SU-DHL-6 (cell line): Measurements from ENCODE around the gene ZHX3.

ENCODE experiments used
- H2AFZ ChIP-seq: fragments of 200-600 bp; sonication (generic); 2 replicates; pipeline ENCODE4 v1.6.1; 2014; ENCODE audit warnings: low read depth, mild to moderate bottlenecking, moderate library complexity, mixed read lengths, antibody characterized with exemption, low read length; ENCODE audit not compliant: severe bottlenecking
- H3F3A ChIP-seq: fragments of 200-600 bp; shearing (Covaris generic); 2 replicates; pipeline ENCODE4 v1.6.0; 2016; ENCODE audit warnings: antibody characterized with exemption, mild to moderate bottlenecking; ENCODE audit not compliant: insufficient read depth
- H3K27ac ChIP-seq: fragments of 200-600 bp; sonication (generic); 2 replicates; pipeline ENCODE4 v1.5.1; 2016; ENCODE audit warnings: low read depth, mild to moderate bottlenecking, low read length, moderate library complexity, mixed read lengths
- H3K27me3 ChIP-seq: fragments of 200-600 bp; sonication (generic), shearing (Covaris generic); 2 replicates; pipeline ENCODE4 v1.6.0; 2014; ENCODE audit warnings: mild to moderate bottlenecking, low read length
- H3K36me3 ChIP-seq: fragments of 200-600 bp; sonication (generic); 2 replicates; pipeline ENCODE4 v1.6.1; 2014; ENCODE audit warnings: mild to moderate bottlenecking, low read length, mixed read lengths
- H3K4me2 ChIP-seq: fragments of 300-600, 200-600 bp; shearing (Covaris generic), sonication (generic); 2 replicates; pipeline ENCODE4 v1.6.0; 2014; ENCODE audit warnings: low read length, low read depth, mild to moderate bottlenecking; ENCODE audit not compliant: poor library complexity, severe bottlenecking
- H3K4me3 ChIP-seq: fragments of 200-600 bp; sonication (generic); 2 replicates; pipeline ENCODE4 v1.5.1; 2014; ENCODE audit warnings: antibody characterized with exemption, low read length, mild to moderate bottlenecking, mixed read lengths; ENCODE audit not compliant: insufficient read depth, poor library complexity, severe bottlenecking
- H3K79me2 ChIP-seq: fragments of 200-600 bp; sonication (generic); 2 replicates; pipeline ENCODE4 v1.6.1; 2014; ENCODE audit warnings: mild to moderate bottlenecking, low read length, moderate library complexity; ENCODE audit not compliant: insufficient read depth
- H3K9ac ChIP-seq: fragments of 200-600 bp; sonication (generic); 2 replicates; pipeline ENCODE4 v1.7.0; 2014; ENCODE audit warnings: mild to moderate bottlenecking, low read length
- H3K9me2 ChIP-seq: fragments of 200-600 bp; sonication (generic); replicated peaks from 2 replicates; pipeline ENCODE4 v1.6.1; 2014; ENCODE audit warnings: low read length; ENCODE audit not compliant: insufficient read depth
- H3K9me3 ChIP-seq: fragments of 200-600 bp; sonication (generic); 2 replicates; pipeline ENCODE4 v1.6.1; 2014; ENCODE audit warnings: low read length, mixed read lengths; ENCODE audit not compliant: insufficient read depth
- H4K20me1 ChIP-seq: fragments of 200-600 bp; sonication (generic); 2 replicates; pipeline ENCODE4 v1.6.1; 2014; ENCODE audit warnings: low read depth, mild to moderate bottlenecking, antibody characterized with exemption, low read length, moderate library complexity, mixed read lengths
- EZH2phosphoT487 ChIP-seq: fragments of 200-600 bp; sonication (generic), shearing (Covaris generic); conservative IDR thresholded peaks from 2 replicates; pipeline ENCODE4 v1.6.1; 2018; ENCODE audit warnings: mild to moderate bottlenecking, antibody characterized with exemption, low read length, moderate library complexity, mixed read lengths
- TF ChIP-seq, protein P1 (sequence below): fragments of 200-600 bp; sonication (generic); IDR thresholded peaks from one replicate; pipeline ENCODE4 v1.5.1; 2017; ENCODE audit warnings: antibody characterized with exemption, mild to moderate bottlenecking, low read length, moderate library complexity; ENCODE audit not compliant: insufficient read depth, poor library complexity, severe bottlenecking

Gene ZHX3, protein sequence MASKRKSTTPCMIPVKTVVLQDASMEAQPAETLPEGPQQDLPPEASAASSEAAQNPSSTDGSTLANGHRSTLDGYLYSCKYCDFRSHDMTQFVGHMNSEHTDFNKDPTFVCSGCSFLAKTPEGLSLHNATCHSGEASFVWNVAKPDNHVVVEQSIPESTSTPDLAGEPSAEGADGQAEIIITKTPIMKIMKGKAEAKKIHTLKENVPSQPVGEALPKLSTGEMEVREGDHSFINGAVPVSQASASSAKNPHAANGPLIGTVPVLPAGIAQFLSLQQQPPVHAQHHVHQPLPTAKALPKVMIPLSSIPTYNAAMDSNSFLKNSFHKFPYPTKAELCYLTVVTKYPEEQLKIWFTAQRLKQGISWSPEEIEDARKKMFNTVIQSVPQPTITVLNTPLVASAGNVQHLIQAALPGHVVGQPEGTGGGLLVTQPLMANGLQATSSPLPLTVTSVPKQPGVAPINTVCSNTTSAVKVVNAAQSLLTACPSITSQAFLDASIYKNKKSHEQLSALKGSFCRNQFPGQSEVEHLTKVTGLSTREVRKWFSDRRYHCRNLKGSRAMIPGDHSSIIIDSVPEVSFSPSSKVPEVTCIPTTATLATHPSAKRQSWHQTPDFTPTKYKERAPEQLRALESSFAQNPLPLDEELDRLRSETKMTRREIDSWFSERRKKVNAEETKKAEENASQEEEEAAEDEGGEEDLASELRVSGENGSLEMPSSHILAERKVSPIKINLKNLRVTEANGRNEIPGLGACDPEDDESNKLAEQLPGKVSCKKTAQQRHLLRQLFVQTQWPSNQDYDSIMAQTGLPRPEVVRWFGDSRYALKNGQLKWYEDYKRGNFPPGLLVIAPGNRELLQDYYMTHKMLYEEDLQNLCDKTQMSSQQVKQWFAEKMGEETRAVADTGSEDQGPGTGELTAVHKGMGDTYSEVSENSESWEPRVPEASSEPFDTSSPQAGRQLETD

DNA sequence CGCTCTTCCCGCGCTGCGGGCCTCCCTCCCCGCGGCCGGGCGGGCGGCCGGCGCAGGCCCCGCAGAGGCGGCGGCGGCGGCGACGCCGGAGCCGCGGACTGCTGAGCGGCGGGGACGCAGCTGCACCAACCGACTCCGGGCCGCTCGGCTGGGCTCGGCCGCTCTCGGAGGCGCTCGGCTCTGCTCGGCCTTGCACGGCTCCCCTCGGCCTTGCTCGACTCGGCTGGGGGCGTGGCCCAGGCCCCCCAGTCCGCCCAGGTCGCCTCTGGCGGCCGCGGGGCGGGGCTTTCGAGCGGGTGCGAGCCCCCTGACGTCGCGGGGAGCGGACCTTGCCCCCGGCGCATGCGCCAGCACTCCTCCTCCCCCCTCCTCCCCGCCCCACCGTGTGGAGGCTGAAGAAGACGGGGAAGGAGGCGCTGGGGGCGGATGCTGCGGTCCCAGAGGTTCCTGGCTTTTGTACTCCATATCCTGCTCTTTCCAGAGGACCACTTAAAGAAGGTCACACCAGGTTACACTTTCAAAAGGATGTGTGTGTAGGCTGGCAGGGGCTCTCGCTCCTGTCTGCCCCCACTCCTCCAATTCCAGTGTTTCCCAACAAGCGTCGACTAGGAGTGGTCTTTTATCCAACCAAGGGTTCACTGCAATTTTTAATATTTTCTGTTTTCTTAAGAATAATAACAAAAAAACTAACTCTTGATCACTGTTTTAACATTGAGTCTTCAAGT is at the start of gene ZHX3:
TSS of gene ZHX3 (minus strand) at position 186 of the 725 bp plus-strand sequence. CDS start 112,815 bp downstream, outside the sequence.
- peak within 1 kb of the TSS; percentile 81 for H2AFZ ChIP-seq
- peak within 1 kb of the TSS; percentile 52; the same call in 1 of the 2 replicates for H3K27ac ChIP-seq
- H3K4me3 ChIP-seq, result peak within 1 kb of the TSS; percentile 82
- no peak for TF ChIP-seq EZH2phosphoT487
- TF ChIP-seq, protein P1, sequence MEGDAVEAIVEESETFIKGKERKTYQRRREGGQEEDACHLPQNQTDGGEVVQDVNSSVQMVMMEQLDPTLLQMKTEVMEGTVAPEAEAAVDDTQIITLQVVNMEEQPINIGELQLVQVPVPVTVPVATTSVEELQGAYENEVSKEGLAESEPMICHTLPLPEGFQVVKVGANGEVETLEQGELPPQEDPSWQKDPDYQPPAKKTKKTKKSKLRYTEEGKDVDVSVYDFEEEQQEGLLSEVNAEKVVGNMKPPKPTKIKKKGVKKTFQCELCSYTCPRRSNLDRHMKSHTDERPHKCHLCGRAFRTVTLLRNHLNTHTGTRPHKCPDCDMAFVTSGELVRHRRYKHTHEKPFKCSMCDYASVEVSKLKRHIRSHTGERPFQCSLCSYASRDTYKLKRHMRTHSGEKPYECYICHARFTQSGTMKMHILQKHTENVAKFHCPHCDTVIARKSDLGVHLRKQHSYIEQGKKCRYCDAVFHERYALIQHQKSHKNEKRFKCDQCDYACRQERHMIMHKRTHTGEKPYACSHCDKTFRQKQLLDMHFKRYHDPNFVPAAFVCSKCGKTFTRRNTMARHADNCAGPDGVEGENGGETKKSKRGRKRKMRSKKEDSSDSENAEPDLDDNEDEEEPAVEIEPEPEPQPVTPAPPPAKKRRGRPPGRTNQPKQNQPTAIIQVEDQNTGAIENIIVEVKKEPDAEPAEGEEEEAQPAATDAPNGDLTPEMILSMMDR, result no peak
- H3K27me3 ChIP-seq, result no peaks in the 10 kb centered on the region
- peaks cover 11% of the 10 kb centered on the region; the same call in 1 of the 2 replicates for H3F3A ChIP-seq
- H3K9me3 ChIP-seq, result no peaks in the 10 kb centered on the region
- H3K9ac ChIP-seq, result peak within 1 kb of the TSS; percentile 66
- no peaks in the 10 kb centered on the region for H3K79me2 ChIP-seq
- H4K20me1 ChIP-seq, result no peaks in the 10 kb centered on the region
- H3K4me2 ChIP-seq, result peak within 1 kb of the TSS; percentile 85
- no peaks in the 10 kb centered on the region for H3K36me3 ChIP-seq
- H3K9me2 ChIP-seq, result no peaks in the 10 kb centered on the region

DNA sequence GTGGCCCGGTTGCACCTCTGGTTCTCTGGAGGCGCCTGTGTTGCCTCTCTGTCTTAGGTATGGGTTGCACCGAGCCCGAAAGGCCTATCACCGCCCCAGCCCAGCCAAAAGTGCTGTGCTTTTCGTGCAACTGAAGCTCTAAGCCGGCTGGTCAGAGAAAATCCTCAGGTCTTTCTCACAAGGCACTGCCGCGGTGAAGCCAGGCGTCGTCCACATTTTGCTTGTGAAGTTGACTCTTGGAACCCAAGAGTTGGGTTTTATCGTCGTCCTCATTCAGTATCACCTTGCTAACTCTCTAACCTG is 49.8 kb upstream of the ZHX3 start:
- Histone ChIP-seq H3K4me2 (no peak overlapping the region), H3K9me3 (no peaks in the 10 kb centered on the region), H3K27me3 (no peaks in the 10 kb centered on the region), H3K36me3 (no peaks in the 10 kb centered on the region), H3F3A (no peaks in the 10 kb centered on the region), H3K9ac (no peak overlapping the region), H3K4me3 (no peak overlapping the region), H3K27ac (no peak overlapping the region), H2AFZ (no peak overlapping the region), H4K20me1 (no peaks in the 10 kb centered on the region), H3K9me2 (no peaks in the 10 kb centered on the region), H3K79me2 (no peaks in the 10 kb centered on the region)
- TF ChIP-seq, protein P1, result no peak
- no peak for TF ChIP-seq EZH2phosphoT487

DNA sequence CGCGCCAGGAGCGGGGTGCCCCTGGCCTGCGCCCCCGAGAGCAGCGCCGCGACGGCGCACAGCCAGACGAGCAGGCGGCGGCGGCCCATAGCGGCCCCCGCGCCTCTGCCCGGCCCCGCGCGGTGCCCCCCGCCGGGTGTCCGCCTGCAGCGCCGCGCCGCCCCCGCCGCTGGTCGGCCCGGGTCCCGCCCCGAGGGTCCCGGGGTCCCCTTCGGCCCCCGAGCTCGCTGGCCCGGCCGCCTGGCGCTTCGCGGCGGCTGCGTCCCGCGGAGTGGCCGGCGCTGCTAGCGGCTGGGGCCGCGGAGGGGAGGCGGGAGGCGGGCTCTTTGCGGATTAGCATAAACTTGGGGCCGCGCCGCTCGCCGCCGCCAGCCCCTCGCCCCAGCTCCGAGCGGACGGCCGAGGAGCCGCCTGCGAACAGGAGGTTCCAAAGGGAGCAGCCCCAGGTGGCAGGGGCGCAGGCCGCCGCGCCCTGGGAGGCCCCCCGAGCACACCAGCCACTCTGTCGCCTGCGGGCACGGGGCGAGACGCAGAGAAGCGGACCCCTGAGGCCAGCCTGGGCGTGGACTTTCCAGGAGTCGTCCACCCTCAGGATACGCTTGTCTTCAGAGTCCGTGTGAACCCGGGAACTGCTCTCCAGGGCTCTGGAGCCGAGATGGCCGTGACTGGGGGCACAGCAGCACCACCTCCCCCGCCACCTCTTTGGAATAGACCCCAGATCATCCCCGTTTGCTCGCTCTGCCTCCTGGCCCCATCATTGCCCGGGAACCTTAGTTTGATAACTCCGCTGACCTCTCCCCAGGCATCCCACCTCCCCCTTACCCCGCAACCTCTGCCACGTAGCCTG is 49.2 kb upstream of the ZHX3 start, which contains the start of gene EMILIN3:
TSS of gene EMILIN3 (minus strand) at position 273 of the 847 bp plus-strand sequence. CDS start at position 89, 184 bp downstream.
- Histone ChIP-seq H2AFZ (no peak within 1 kb of the TSS), H3K9ac (no peak within 1 kb of the TSS), H4K20me1 (no peaks in the 10 kb centered on the region), H3K27me3 (no peaks in the 10 kb centered on the region), H3F3A (no peaks in the 10 kb centered on the region), H3K4me2 (no peak within 1 kb of the TSS), H3K9me2 (no peaks in the 10 kb centered on the region), H3K9me3 (no peaks in the 10 kb centered on the region), H3K79me2 (no peaks in the 10 kb centered on the region), H3K27ac (no peak within 1 kb of the TSS), H3K36me3 (no peaks in the 10 kb centered on the region), H3K4me3 (no peak within 1 kb of the TSS)
- TF ChIP-seq EZH2phosphoT487, result no peak
- TF ChIP-seq, protein P1, result no peak
